ENCODE results near the gene COX7A2L.
A peak's percentile ranks its signal among the peaks of the same experiment; 100 is the strongest.
"Not testable (repeated sequence)": the region's sequence is repeated elsewhere in the genome, so short reads cannot be mapped to it uniquely, and the experiment has no call there.

COX7A2L gene

GRCh38 chr2:42360890-42361727, at the start of gene COX7A2L:
COX7A2L (minus strand) TSS chr2:42361217; CDS start chr2:42361161, 56 bp downstream.
- peak; percentile 94 for DNase-seq

- no peak for DNase-seq
Measured at GRCh38 chr2:42408009-42408408, 47.0 kb upstream of the COX7A2L start.

GRCh38 chr2:42407476-42407875, 46.5 kb upstream of the COX7A2L start:
- no peak for DNase-seq

GRCh38 chr2:42404676-42405075, 43.7 kb upstream of the COX7A2L start:
- DNase-seq, result no peak

GRCh38 chr2:42401773-42402172, 40.8 kb upstream of the COX7A2L start:
- DNase-seq, result no peak

- not testable (repeated sequence) for DNase-seq
Measured at GRCh38 chr2:42398052-42398451, 37.0 kb upstream of the COX7A2L start.

- not testable (repeated sequence) for DNase-seq
Measured at GRCh38 chr2:42393320-42393719, 32.3 kb upstream of the COX7A2L start.

GRCh38 chr2:42392191-42392590, 31.2 kb upstream of the COX7A2L start:
- DNase-seq, result no peak

GRCh38 chr2:42390401-42390969, 29.5 kb upstream of the COX7A2L start:
- DNase-seq, result no peak

- no peak for DNase-seq
Measured at GRCh38 chr2:42386682-42387081, 25.7 kb upstream of the COX7A2L start.

GRCh38 chr2:42385225-42385624, 24.2 kb upstream of the COX7A2L start:
- no peak for DNase-seq

GRCh38 chr2:42383855-42384530, 23.0 kb upstream of the COX7A2L start:
- no peak for DNase-seq

GRCh38 chr2:42382144-42382543, 21.1 kb upstream of the COX7A2L start:
- DNase-seq, result no peak

GRCh38 chr2:42380026-42380425, 19.0 kb upstream of the COX7A2L start:
- not testable (repeated sequence) for DNase-seq

GRCh38 chr2:42378415-42378814, 17.4 kb upstream of the COX7A2L start:
- no peak for DNase-seq

- DNase-seq, result no peak
Measured at GRCh38 chr2:42376758-42377157, 15.7 kb upstream of the COX7A2L start.

GRCh38 chr2:42372474-42373200, 11.6 kb upstream of the COX7A2L start:
- DNase-seq, result no peak

- DNase-seq, result peak; percentile 53
Measured at GRCh38 chr2:42371611-42372473, 10.8 kb upstream of the COX7A2L start.

GRCh38 chr2:42369532-42370229, 8.7 kb upstream of the COX7A2L start:
- DNase-seq, result no peak

- DNase-seq, result no peak
Measured at GRCh38 chr2:42368817-42369531, 8.0 kb upstream of the COX7A2L start.

GRCh38 chr2:42367835-42368234, 6.8 kb upstream of the COX7A2L start:
- DNase-seq, result no peak
